Liver (tissue), 9 donors: ENCODE data around the gene FAM184B. TPM values are rescaled to one million over a fixed set of nuclear protein-coding genes. Genes with fewer than 3 reads are reported as not detected.

Experiments
- DNase-seq: peaks from one replicate; pipeline ENCODE4 v3.0.0-alpha.2; 2017; ENCODE audit warnings: low spot score
- H3K27ac ChIP-seq, 2 donors: one replicate each; pipeline ENCODE4 v1.7.0; 2013; ENCODE audit warnings: inconsistent platforms in 2 of 2, low read length in 2 of 2, control low read depth in 1 of 2, low read depth in 1 of 2, mild to moderate bottlenecking in 1 of 2
- H3K27me3 ChIP-seq, 4 donors: one replicate each; pipeline versions ENCODE4 v1.6.1 to v1.7.0; 2013; ENCODE audit warnings: low read length in 3 of 4, inconsistent platforms in 1 of 4, mild to moderate bottlenecking in 1 of 4, moderate library complexity in 1 of 4; ENCODE audit not compliant: control insufficient read depth in 4 of 4, insufficient read depth in 4 of 4
- H3K36me3 ChIP-seq, 4 donors: one replicate each; pipeline versions ENCODE4 v1.6.1 to v1.7.0; 2013; ENCODE audit warnings: low read length in 3 of 4, mild to moderate bottlenecking in 3 of 4, low read depth in 1 of 4, moderate library complexity in 1 of 4; ENCODE audit not compliant: control insufficient read depth in 4 of 4, insufficient read depth in 3 of 4
- H3K4me1 ChIP-seq, 4 donors: one replicate each; pipeline versions ENCODE4 v1.6.1 to v1.7.0; 2013; ENCODE audit warnings: low read length in 3 of 4, mild to moderate bottlenecking in 3 of 4, moderate library complexity in 1 of 4; ENCODE audit not compliant: control insufficient read depth in 4 of 4, insufficient read depth in 4 of 4
- H3K4me3 ChIP-seq, 3 donors: one replicate each; pipeline versions ENCODE4 v1.6.1 to v1.7.0; 2013; ENCODE audit warnings: low read length in 3 of 3, control low read depth in 1 of 3, low read depth in 1 of 3, mild to moderate bottlenecking in 1 of 3
- H3K9ac ChIP-seq, 2 donors: one replicate each; pipeline ENCODE4 v1.7.0; 2013; ENCODE audit warnings: low read length in 2 of 2, mild to moderate bottlenecking in 2 of 2, moderate library complexity in 2 of 2, control low read depth in 1 of 2, low read depth in 1 of 2
- H3K9me3 ChIP-seq, 4 donors: one replicate each; pipeline versions ENCODE4 v1.6.1 to v1.7.0; 2013; ENCODE audit warnings: low read length in 3 of 4; ENCODE audit not compliant: control insufficient read depth in 4 of 4
- ATF3 ChIP-seq: IDR thresholded peaks from 2 replicates; pipeline ENCODE4 v1.6.1; 2016; ENCODE audit warnings: antibody characterized with exemption
- CTCF ChIP-seq: fragments of 150-350 bp; IDR thresholded peaks from 2 replicates; pipeline ENCODE4 v1.5.1; 2017; ENCODE audit warnings: improper control_type of control experiment, low read depth, low read length; ENCODE audit not compliant: missing input control
- EGR1 ChIP-seq, 2 donors: IDR thresholded peaks; 2 replicates each; pipeline ENCODE4 v1.6.1; 2016 to 2018; ENCODE audit warnings: antibody characterized with exemption in 2 of 2, low read depth in 2 of 2
- FOXA1 ChIP-seq: IDR thresholded peaks from 2 replicates; pipeline ENCODE4 v1.6.1; 2016; ENCODE audit warnings: antibody characterized with exemption
- HNF4G ChIP-seq: IDR thresholded peaks from 2 replicates; pipeline ENCODE4 v1.6.1; 2016; ENCODE audit warnings: antibody characterized with exemption
- JUND ChIP-seq, 2 donors: IDR thresholded peaks; 2 replicates each; pipeline ENCODE4 v1.6.1; 2016; ENCODE audit warnings: antibody characterized with exemption in 2 of 2
- NR2F2 ChIP-seq: IDR thresholded peaks from 2 replicates; pipeline ENCODE4 v1.6.1; 2016; ENCODE audit warnings: antibody characterized with exemption
- RAD21 ChIP-seq, 2 donors: IDR thresholded peaks; 2 replicates each; pipeline ENCODE4 v1.6.1; 2016; ENCODE audit warnings: antibody characterized with exemption in 2 of 2, mild to moderate bottlenecking in 2 of 2
- RXRA ChIP-seq, 2 donors: IDR thresholded peaks; 2 replicates each; pipeline ENCODE4 v1.6.1; 2017 to 2018; ENCODE audit warnings: antibody characterized with exemption in 2 of 2, mild to moderate bottlenecking in 1 of 2
- SP1 ChIP-seq: IDR thresholded peaks from 2 replicates; pipeline ENCODE4 v1.6.1; 2018; ENCODE audit warnings: antibody characterized with exemption, mild to moderate bottlenecking
- WGBS: extraction: QIAGEN DNeasy Blood & Tissue Kit; methylation state at CpG from one replicate; pipeline ENCODE4 v1.1.7; 2013; 5-methylcytosine and 5-hydroxymethylcytosine counted together
- polyA plus RNA-seq, 2 donors: library from polyadenylated mRNA; stranded (reverse) in 1 of 2; unstranded in 1 of 2; fragments of 200-250 nt in 1 of 2; fragments of >200 nt in 1 of 2; fragmentation: Nextera tagmentation in 1 of 2; extraction: Ambion mirVana in 1 of 2; gene quantifications; one replicate each; pipeline versions ENCODE4 v1.2.1 to v1.2.3, GENCODE V29; 2013 to 2015
- total RNA-seq, 2 donors: library from RNA; depleted of rRNA; stranded (reverse); fragments of >200 nt; gene quantifications; one replicate each; pipeline ENCODE4 v1.2.3, GENCODE V29; 2014
- TF ChIP-seq, protein P1 (sequence below): IDR thresholded peaks from 2 replicates; pipeline ENCODE4 v1.6.1; 2016; ENCODE audit warnings: antibody characterized with exemption
- donor health status: healthy.
- donor health status: healthy.
- donor health status: healthy.
- donor health status: healthy.
- donor health status: healthy.

Gene FAM184B
- total and polyA plus RNA-seq, 4 donors: 0.01 TPM; not detected in 3

DNA sequence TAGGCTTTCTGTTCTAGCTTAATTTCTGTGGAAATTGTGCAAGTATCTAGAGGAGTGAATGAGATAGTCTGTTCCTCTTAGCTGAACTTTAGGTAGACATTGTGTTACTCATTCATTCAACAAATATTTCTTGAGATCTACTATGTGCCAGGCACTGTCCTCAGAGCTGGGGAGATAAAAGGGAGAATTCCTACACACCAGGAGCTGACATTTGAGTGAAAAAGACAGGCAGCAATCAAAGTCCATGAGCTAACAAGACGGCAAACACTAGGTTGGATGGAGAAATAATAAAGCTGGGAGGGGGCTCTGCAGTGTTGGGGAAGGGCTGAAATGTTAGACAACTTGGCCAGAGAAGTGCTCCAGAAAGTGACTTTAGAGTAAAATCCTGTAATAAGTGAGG is 86.9 kb downstream of the FAM184B start:
- Histone ChIP-seq H3K9me3 (peaks cover 0 to 3% (median 0%) of the 10 kb centered on the region in 4 donors), H3K27ac (no peak overlapping the region), H3K9ac (no peak overlapping the region), H3K4me1 (no peaks in the 10 kb centered on the region), H3K36me3 (no peaks in the 10 kb centered on the region), H3K27me3 (no peaks in the 10 kb centered on the region), H3K4me3 (no peak overlapping the region)
- 47% methylated on average over 1 of the region's 1 CpG for WGBS
- TF ChIP-seq ATF3 (no peak), NR2F2 (no peak)
- no peak for DNase-seq

- no peaks in the 10 kb centered on the region for H3K9me3 ChIP-seq
- H3K4me3 ChIP-seq: no peak overlapping the region
- H3K27ac ChIP-seq: no peak overlapping the region
- 89% methylated on average over 1 of the region's 1 CpG for WGBS
- no peaks in the 10 kb centered on the region for H3K27me3 ChIP-seq
- H3K9ac ChIP-seq: no peak overlapping the region
- DNase-seq: no peak
- no peaks in the 10 kb centered on the region for H3K4me1 ChIP-seq
- H3K36me3 ChIP-seq: no peaks in the 10 kb centered on the region
- TF ChIP-seq FOXA1 (no peak), SP1 (no peak), CTCF (no peak), ATF3 (no peak), JUND (IDR thresholded peaks at IDR 0.05) (no peak), HNF4G (no peak)
These were observed 90.5 kb downstream of the FAM184B start for GRCh38 chr4:17690898-17691297.

DNA sequence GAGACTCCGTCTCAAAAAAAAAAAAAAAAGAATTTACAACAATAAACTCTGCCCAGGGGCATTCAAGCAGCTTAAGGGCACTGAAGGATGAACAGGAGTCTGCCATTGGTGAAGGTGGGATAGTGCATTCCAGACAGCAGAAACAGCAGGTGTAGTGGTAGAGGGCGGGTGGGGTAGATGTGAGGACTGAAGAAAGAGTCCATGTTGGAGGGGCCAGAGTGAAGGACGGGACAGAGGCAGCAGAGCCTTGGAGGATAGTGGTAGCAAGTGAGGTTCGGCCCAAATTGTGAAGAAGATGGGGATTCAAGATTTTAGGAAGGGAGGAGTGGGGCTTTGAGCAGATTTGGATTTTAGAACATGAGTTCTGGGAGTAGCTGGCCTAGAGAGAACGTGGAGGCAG is 91.3 kb downstream of the FAM184B start:
- Histone ChIP-seq H3K27ac (no peak overlapping the region), H3K4me1 (no peaks in the 10 kb centered on the region), H3K9ac (no peak overlapping the region), H3K9me3 (no peaks in the 10 kb centered on the region), H3K4me3 (no peak overlapping the region), H3K36me3 (no peaks in the 10 kb centered on the region), H3K27me3 (no peaks in the 10 kb centered on the region)
- no peak for DNase-seq
- TF ChIP-seq FOXA1 (no peak), HNF4G (no peak), EGR1 (IDR thresholded peaks at IDR 0.05; ENCODE audit: low read depth in 2 of 2) (no peak), ATF3 (no peak), RAD21 (IDR thresholded peaks at IDR 0.05) (no peak), CTCF (no peak), RXRA (IDR thresholded peaks at IDR 0.05) (no peak)
- TF ChIP-seq, protein P1, sequence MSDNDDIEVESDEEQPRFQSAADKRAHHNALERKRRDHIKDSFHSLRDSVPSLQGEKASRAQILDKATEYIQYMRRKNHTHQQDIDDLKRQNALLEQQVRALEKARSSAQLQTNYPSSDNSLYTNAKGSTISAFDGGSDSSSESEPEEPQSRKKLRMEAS: no peak
- WGBS: 87% methylated on average over 5 of the region's 5 CpGs
